PFSK-1 (cell line): ENCODE measurements around the gene DIP2C.

Source experiments
- REST ChIP-seq, 2 experiments: IDR thresholded peaks; 2 replicates each; pipeline versions ENCODE4 v1.6.1 to v1.8.0; 2011 to 2012; ENCODE audit warnings: low read depth in 2 of 2, low read length in 2 of 2, control low read depth in 1 of 2, inconsistent platforms in 1 of 2, mild to moderate bottlenecking in 1 of 2, moderate library complexity in 1 of 2; ENCODE audit not compliant: insufficient read depth in 1 of 2
- TAF1 ChIP-seq: IDR thresholded peaks from 2 replicates; pipeline ENCODE4 v1.6.1; 2012; ENCODE audit warnings: low read length, control low read depth, borderline replicate concordance; ENCODE audit not compliant: insufficient read depth

- TF ChIP-seq TAF1 (no peak), REST (IDR thresholded peaks at IDR 0.05; ENCODE audit: insufficient read depth in 1 of 2, low read depth in 2 of 2, low read length in 2 of 2) (no peak)
These were observed 298.9 kb downstream of the DIP2C start for GRCh38 chr10:390449-391100.
